Neural progenitor cell (in vitro differentiated cells): ENCODE data around the gene ZCCHC8.

Source experiments
- CTCF ChIP-seq: fragments of 200-600 bp; sonication (generic); IDR thresholded peaks from 2 replicates; pipeline ENCODE4 v1.5.1; 2017; ENCODE audit warnings: antibody characterized with exemption, mild to moderate bottlenecking
- EZH2 ChIP-seq: fragments of 200-600 bp; sonication (generic); IDR thresholded peaks from 2 replicates; pipeline ENCODE4 v1.6.1; 2017; ENCODE audit warnings: antibody characterized with exemption, mild to moderate bottlenecking, moderate library complexity

DNA sequence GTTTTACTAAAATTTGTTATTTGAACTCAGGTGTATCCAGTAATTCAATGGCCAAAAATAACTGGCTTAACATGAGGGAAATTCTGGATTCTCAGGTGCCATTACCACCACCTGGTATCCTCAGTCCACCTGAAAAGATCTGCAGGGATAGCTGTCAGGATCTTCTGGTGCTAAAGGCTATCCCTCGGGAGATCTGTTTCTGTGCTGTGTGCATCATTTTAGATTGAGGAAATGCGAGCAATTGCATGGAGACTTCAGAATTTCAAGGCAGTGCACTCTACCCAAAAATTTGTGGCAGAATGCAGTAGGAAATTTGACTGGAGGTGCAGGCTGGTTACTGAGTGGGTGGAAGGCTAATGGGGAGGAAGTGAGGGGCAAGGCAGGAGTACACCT, 26.4 kb downstream of the ZCCHC8 start:
- no peak for TF ChIP-seq CTCF
- TF ChIP-seq EZH2, result no peak
